ENCODE data around the gene GNA12.

The GNA12 gene

GRCh38 chr7:2834748-2835441 lies 9.2 kb downstream of the GNA12 start:
- TF ChIP-seq GATA3 (IDR thresholded peaks at IDR 0.05; ENCODE audit: low read depth, low read length) (no peak), GATA2 (IDR thresholded peaks at IDR 0.05; ENCODE audit: low read depth, low read length) (no peak)

DNA sequence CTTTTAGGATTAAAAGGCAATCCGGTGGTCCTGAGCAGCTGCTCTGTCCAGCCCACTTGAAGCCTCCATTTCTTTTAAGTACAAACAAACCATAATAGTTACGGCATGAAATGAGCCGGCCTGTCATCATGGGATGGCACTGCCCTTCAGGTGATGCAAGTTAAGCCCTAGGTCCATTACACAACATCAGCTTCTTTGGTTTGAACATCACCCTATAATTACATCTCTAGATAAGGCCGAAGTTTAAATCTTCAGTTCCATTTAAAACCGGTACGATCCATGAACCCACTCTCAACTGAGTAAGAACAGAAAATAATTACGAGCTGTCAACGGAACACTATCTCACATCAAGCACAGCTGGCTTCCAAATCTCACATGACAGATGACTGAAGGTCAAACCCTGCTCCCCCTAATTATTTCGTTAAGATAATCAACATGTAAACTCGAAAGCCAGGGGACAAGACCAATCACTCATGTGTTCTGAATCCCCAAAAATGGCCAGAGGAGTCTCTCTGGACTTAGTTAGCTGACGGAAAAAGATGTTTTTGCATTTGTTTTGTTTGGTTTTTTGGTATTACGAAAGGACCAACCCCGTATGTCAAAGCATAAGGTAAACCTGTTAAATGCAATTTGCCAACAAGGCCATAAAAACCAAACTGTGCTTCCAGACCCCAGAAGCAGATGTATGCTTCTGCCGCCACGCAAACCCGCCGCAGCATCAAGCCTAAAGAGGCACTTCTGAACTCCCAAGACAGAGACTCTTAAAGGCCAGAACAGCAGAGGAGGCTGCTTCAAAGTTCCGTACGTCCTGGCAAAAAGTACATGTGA lies 10.8 kb downstream of the GNA12 start:
- TF ChIP-seq GATA2 (IDR thresholded peaks at IDR 0.05; ENCODE audit: low read depth, low read length) (peak; percentile 43; the same call in 1 of the 2 replicates), GATA3 (IDR thresholded peaks at IDR 0.05; ENCODE audit: low read depth, low read length) (peak; percentile 53)

GRCh38 chr7:2832461-2832860 lies 11.6 kb downstream of the GNA12 start:
- TF ChIP-seq GATA3 (IDR thresholded peaks at IDR 0.05; ENCODE audit: low read depth, low read length): no peak

DNA sequence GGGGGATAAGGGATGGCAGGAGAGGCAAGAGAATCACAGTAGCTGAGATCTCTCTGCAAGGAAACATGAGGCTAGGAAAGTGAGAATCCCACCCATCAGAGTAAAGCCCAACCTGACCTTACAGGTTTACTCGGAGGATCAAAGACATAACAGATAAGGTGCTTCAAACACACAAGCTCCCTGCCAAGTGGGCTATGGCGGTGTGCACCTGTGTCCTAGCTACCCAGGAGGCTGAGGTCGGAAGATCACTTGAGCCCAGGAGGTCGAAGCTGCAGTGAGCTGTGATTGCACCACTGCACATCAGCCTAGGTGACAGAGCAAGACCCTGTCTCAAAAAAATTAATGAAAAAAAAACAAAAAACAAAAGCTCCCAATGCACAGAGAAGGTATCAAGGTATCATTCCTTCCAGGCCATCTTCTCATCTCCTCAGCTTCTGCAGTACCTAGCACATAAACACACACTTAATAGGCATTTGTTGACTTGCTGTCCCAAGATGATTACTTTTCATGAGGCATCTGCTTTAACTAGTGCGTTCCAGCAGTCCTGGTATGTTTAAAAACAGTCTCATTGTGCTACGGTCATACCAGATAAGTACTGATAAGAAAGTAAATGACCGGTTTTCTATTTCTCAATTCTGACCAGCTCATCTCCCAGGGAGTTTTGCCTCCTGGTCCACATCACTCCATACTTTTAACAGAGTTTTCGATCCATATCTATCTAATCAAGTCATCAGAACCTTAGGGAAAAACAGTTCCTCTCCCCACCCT lies 13.3 kb downstream of the GNA12 start:
- no peak for TF ChIP-seq GATA2 (IDR thresholded peaks at IDR 0.05; ENCODE audit: low read depth, low read length)
- no peak for TF ChIP-seq GATA3 (IDR thresholded peaks at IDR 0.05; ENCODE audit: low read depth, low read length)

GRCh38 chr7:2829040-2829439 lies 15.1 kb downstream of the GNA12 start:
- TF ChIP-seq GATA3 (IDR thresholded peaks at IDR 0.05; ENCODE audit: low read depth, low read length): no peak
- no peak for TF ChIP-seq GATA2 (IDR thresholded peaks at IDR 0.05; ENCODE audit: low read depth, low read length)

GRCh38 chr7:2826771-2827170 lies 17.3 kb downstream of the GNA12 start:
- TF ChIP-seq GATA2 (IDR thresholded peaks at IDR 0.05; ENCODE audit: low read depth, low read length): no peak
- no peak for TF ChIP-seq GATA3 (IDR thresholded peaks at IDR 0.05; ENCODE audit: low read depth, low read length)

DNA sequence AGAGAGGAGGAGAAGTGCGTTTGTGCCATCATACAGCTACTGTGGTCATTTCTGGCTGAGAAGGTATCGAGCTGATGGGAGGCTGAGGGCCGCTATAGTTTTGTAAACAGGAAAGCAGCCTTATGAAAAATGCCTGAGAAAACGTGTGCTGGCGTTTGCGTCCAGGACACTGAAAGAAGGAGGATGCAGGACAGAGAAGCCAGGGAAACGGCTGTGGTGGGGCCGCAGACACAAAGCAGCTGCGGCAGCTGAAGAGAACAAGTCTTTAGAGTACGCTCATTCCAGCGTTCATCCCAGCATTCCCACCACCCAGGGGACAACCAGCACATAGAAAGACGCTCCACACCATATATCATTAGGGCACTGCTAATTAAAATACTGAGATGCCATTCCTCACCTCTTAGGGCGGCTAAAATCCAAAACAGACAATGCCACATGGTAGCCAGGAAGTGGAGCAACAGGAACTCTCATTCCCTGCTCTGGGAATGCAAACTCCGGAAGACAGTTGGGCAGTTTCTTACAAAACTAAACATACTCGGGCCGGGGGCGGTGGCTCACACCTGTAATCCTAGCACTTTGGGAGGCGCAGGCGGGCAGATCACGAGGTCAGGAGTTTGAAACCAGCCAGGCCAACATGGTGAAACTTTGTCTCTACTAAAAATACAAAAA lies 18.4 kb downstream of the GNA12 start:
- TF ChIP-seq GATA3 (IDR thresholded peaks at IDR 0.05; ENCODE audit: low read depth, low read length) (no peak), GATA2 (IDR thresholded peaks at IDR 0.05; ENCODE audit: low read depth, low read length) (no peak)

GRCh38 chr7:2824678-2825461 lies 19.2 kb downstream of the GNA12 start:
- no peak for TF ChIP-seq GATA2 (IDR thresholded peaks at IDR 0.05; ENCODE audit: low read depth, low read length)
- no peak for TF ChIP-seq GATA3 (IDR thresholded peaks at IDR 0.05; ENCODE audit: low read depth, low read length)

DNA sequence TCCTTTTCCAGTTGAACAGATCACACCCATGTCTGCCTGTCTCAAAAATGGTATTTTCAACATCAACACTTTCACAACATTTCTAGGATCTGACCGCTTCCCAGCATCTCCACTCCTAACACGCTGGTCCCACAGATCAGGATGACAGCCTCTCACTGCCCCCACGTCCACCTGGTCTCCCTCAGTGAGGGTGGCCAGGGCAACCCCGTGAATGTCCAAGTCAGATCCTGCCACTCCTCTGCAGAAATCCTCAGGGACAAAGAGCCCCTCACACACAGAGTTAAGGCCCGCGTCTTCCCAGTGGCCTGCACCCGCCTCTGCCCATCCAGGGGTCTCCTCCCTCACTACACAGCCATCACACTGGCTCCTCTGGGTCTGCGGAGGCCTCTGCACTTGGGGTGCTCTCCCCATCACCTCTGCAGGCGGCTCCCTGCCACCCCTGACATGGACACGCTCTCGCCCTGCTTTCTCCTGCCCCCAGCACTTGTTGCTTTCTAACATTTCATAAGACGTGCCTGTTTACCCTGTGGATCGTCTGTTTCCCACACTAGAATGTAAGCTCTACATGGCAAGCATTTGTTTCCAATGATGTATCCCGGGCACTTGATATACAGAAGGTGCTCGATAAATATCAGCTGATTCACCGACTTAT lies 20.0 kb downstream of the GNA12 start:
- TF ChIP-seq GATA2 (IDR thresholded peaks at IDR 0.05; ENCODE audit: low read depth, low read length) (no peak), GATA3 (IDR thresholded peaks at IDR 0.05; ENCODE audit: low read depth, low read length) (no peak)

- TF ChIP-seq GATA3 (IDR thresholded peaks at IDR 0.05; ENCODE audit: low read depth, low read length) (no peak), GATA2 (IDR thresholded peaks at IDR 0.05; ENCODE audit: low read depth, low read length) (no peak)
These were observed 21.0 kb downstream of the GNA12 start for GRCh38 chr7:2823130-2823529.

- TF ChIP-seq GATA3 (IDR thresholded peaks at IDR 0.05; ENCODE audit: low read depth, low read length) (no peak), GATA2 (IDR thresholded peaks at IDR 0.05; ENCODE audit: low read depth, low read length) (no peak)
These were observed 22.1 kb downstream of the GNA12 start for GRCh38 chr7:2821842-2822507.

GRCh38 chr7:2821161-2821841 lies 22.8 kb downstream of the GNA12 start:
- TF ChIP-seq GATA2 (IDR thresholded peaks at IDR 0.05; ENCODE audit: low read depth, low read length): no peak
- no peak for TF ChIP-seq GATA3 (IDR thresholded peaks at IDR 0.05; ENCODE audit: low read depth, low read length)

Measured in SH-SY5Y (cell line).